ENCODE results near the gene MUC4. TPM values are rescaled to one million over a fixed set of nuclear protein-coding genes. Genes with fewer than 3 reads are reported as not detected.

MUC4 gene
- polyA plus RNA-seq, 1 donor: 0.53 TPM

- DNase-seq (ENCODE audit: low read depth): no peak
Measured at GRCh38 chr3:195699388-195699771, 112.3 kb downstream of the MUC4 start.

- no peak for DNase-seq (ENCODE audit: low read depth)
Measured at GRCh38 chr3:195698647-195699387, 112.9 kb downstream of the MUC4 start.

- DNase-seq (ENCODE audit: low read depth): no peak
Measured at GRCh38 chr3:195698325-195698646, 113.4 kb downstream of the MUC4 start.

- no peak for DNase-seq (ENCODE audit: low read depth)
Measured at GRCh38 chr3:195697582-195698324, 114.0 kb downstream of the MUC4 start.

Other genes with a start within 250 kb of the MUC4 start
- 37.8 TPM for gene APOD, start 228.0 kb downstream of the MUC4 start, polyA plus RNA-seq (ENCODE audit: insufficient read length)
- 3.5 TPM for gene MUC20, start 91.0 kb downstream of the MUC4 start, polyA plus RNA-seq (ENCODE audit: insufficient read length)
- 139 TPM for gene TNK2, start 96.6 kb upstream of the MUC4 start, polyA plus RNA-seq (ENCODE audit: insufficient read length)